H9 (cell line): ENCODE measurements around the gene GPC3. TPM values are rescaled to one million over a fixed set of nuclear protein-coding genes. Genes with fewer than 3 reads are reported as not detected.

Experiments
- DNase-seq: peaks from one replicate; pipeline ENCODE4 v3.0.0-alpha.2; 2017
- H2AFZ ChIP-seq: one replicate; pipeline ENCODE4 v1.6.1; 2013; ENCODE audit warnings: mild to moderate bottlenecking, low read length, control low read depth, moderate library complexity
- H2AK5ac ChIP-seq: 2 replicates; pipeline ENCODE4 v1.6.1; 2013; ENCODE audit warnings: low read length, control low read depth, mixed read lengths; ENCODE audit not compliant: insufficient read length
- H2BK120ac ChIP-seq: one replicate; pipeline ENCODE4 v1.6.1; 2013; ENCODE audit warnings: low read depth, mild to moderate bottlenecking, low read length, control low read depth, inconsistent platforms; ENCODE audit not compliant: poor library complexity, severe bottlenecking
- H2BK12ac ChIP-seq: 2 replicates; pipeline ENCODE4 v1.6.1; 2013; ENCODE audit warnings: low read length, control low read depth, mixed read lengths, low read depth; ENCODE audit not compliant: insufficient read length
- H2BK15ac ChIP-seq: 2 replicates; pipeline ENCODE4 v1.6.1; 2013; ENCODE audit warnings: low read depth, low read length, control low read depth
- H2BK20ac ChIP-seq: one replicate; pipeline ENCODE4 v1.6.1; 2013; ENCODE audit warnings: low read depth, mild to moderate bottlenecking, low read length, control low read depth, inconsistent platforms; ENCODE audit not compliant: poor library complexity, severe bottlenecking
- H2BK5ac ChIP-seq: 2 replicates; pipeline ENCODE4 v1.6.1; 2013; ENCODE audit warnings: low read length, control low read depth, mixed read lengths; ENCODE audit not compliant: insufficient read length
- H3K14ac ChIP-seq: 2 replicates; pipeline ENCODE4 v1.6.1; 2013; ENCODE audit warnings: low read length, control low read depth; ENCODE audit not compliant: insufficient read depth
- H3K18ac ChIP-seq: 2 replicates; pipeline ENCODE4 v1.6.1; 2013; ENCODE audit warnings: low read depth, mild to moderate bottlenecking, mixed read lengths, low read length, control low read depth; ENCODE audit not compliant: insufficient read length
- H3K23ac ChIP-seq: 2 replicates; pipeline ENCODE4 v1.6.1; 2013; ENCODE audit warnings: low read length, control low read depth, mixed read lengths, low read depth; ENCODE audit not compliant: insufficient read length
- H3K23me2 ChIP-seq: 2 replicates; pipeline ENCODE4 v1.6.1; 2013; ENCODE audit warnings: low read depth, mild to moderate bottlenecking, mixed read lengths, low read length, control low read depth; ENCODE audit not compliant: insufficient read length, poor library complexity, severe bottlenecking
- H3K27ac ChIP-seq: 2 replicates; pipeline ENCODE4 v1.5.1; 2013; ENCODE audit warnings: low read length, control low read depth, mixed read lengths, low read depth; ENCODE audit not compliant: insufficient read length
- H3K27me3 ChIP-seq: 2 replicates; pipeline ENCODE4 v1.6.1; 2013; ENCODE audit warnings: low read length, control low read depth, inconsistent platforms; ENCODE audit not compliant: insufficient read depth
- H3K4ac ChIP-seq: 2 replicates; pipeline ENCODE4 v1.6.1; 2013; ENCODE audit warnings: low read depth, mild to moderate bottlenecking, control low read depth, inconsistent platforms, low read length, moderate library complexity
- H3K4me1 ChIP-seq: 2 replicates; pipeline ENCODE4 v1.6.1; 2013; ENCODE audit warnings: low read length, control low read depth, inconsistent platforms; ENCODE audit not compliant: insufficient read depth
- H3K4me2 ChIP-seq: 2 replicates; pipeline ENCODE4 v1.6.1; 2013; ENCODE audit warnings: low read length, control low read depth, mixed read lengths; ENCODE audit not compliant: insufficient read length, insufficient read depth
- H3K56ac ChIP-seq: 2 replicates; pipeline ENCODE4 v1.6.1; 2013; ENCODE audit warnings: low read depth, mild to moderate bottlenecking, mixed read lengths, low read length, control low read depth; ENCODE audit not compliant: insufficient read length
- H3K79me1 ChIP-seq: 2 replicates; pipeline ENCODE4 v1.6.1; 2013; ENCODE audit warnings: low read depth, mild to moderate bottlenecking, moderate library complexity, low read length, control low read depth, inconsistent platforms; ENCODE audit not compliant: insufficient read depth, poor library complexity, severe bottlenecking
- H3K79me2 ChIP-seq: 2 replicates; pipeline ENCODE4 v1.6.1; 2013; ENCODE audit warnings: low read length, control low read depth, inconsistent platforms; ENCODE audit not compliant: insufficient read depth
- H3K9ac ChIP-seq: 2 replicates; pipeline ENCODE4 v1.6.1; 2013; ENCODE audit warnings: low read length, control low read depth, mixed read lengths; ENCODE audit not compliant: insufficient read length; ENCODE audit errors: extremely low read depth
- H3K9me3 ChIP-seq: one replicate; pipeline ENCODE4 v1.6.1; 2013; ENCODE audit warnings: low read depth, low read length, inconsistent platforms; ENCODE audit not compliant: control insufficient read depth
- H3T11ph ChIP-seq: one replicate; pipeline ENCODE4 v1.6.1; 2013; ENCODE audit warnings: mild to moderate bottlenecking, low read length, control low read depth, inconsistent platforms
- H4K20me1 ChIP-seq: one replicate; pipeline ENCODE4 v1.6.1; 2013; ENCODE audit not compliant: control insufficient read depth, insufficient read length, insufficient read depth
- H4K5ac ChIP-seq: 2 replicates; pipeline ENCODE4 v1.6.1; 2013; ENCODE audit warnings: low read depth, mild to moderate bottlenecking, mixed read lengths, low read length, control low read depth; ENCODE audit not compliant: insufficient read length
- H4K8ac ChIP-seq: replicated peaks from 2 replicates; pipeline ENCODE4 v1.6.1; 2013; ENCODE audit warnings: low read length, control low read depth, mixed read lengths, low read depth; ENCODE audit not compliant: insufficient read length
- H4K91ac ChIP-seq: 2 replicates; pipeline ENCODE4 v1.6.1; 2013; ENCODE audit warnings: low read depth, mild to moderate bottlenecking, moderate library complexity, mixed read lengths, low read length, control low read depth; ENCODE audit not compliant: insufficient read length
- H3K27ac Mint-ChIP-seq, 3 experiments: 2 replicates in 2 of 3; 3 replicates in 1 of 3; pipeline ENCODE4 v1.8.0; 2020 to 2021; ENCODE audit warnings: mixed read lengths in 3 of 3, mild to moderate bottlenecking in 1 of 3, moderate library complexity in 1 of 3
- H3K27me3 Mint-ChIP-seq: 2 replicates; pipeline ENCODE4 v1.8.0; 2021; ENCODE audit warnings: low read depth, mild to moderate bottlenecking, moderate library complexity, mixed read lengths
- H3K36me3 Mint-ChIP-seq, 3 experiments: 2 replicates in 2 of 3; 3 replicates in 1 of 3; pipeline ENCODE4 v1.8.0; 2020 to 2021; ENCODE audit warnings: low read depth in 3 of 3, mixed read lengths in 3 of 3; ENCODE audit not compliant: insufficient read depth in 1 of 3
- H3K4me1 Mint-ChIP-seq, 2 experiments: 2 replicates each; pipeline ENCODE4 v1.8.0; 2020; ENCODE audit warnings: mixed read lengths in 2 of 2
- H3K4me3 Mint-ChIP-seq, 2 experiments: 2 replicates in 1 of 2; 3 replicates in 1 of 2; pipeline ENCODE4 v1.8.0; 2020 to 2021; ENCODE audit warnings: mild to moderate bottlenecking in 2 of 2, mixed read lengths in 2 of 2, moderate library complexity in 1 of 2
- H3K9me3 Mint-ChIP-seq, 2 experiments: 2 replicates in 1 of 2; 3 replicates in 1 of 2; pipeline ENCODE4 v1.8.0; 2020; ENCODE audit warnings: mild to moderate bottlenecking in 2 of 2, mixed read lengths in 2 of 2, moderate library complexity in 1 of 2
- CTCF ChIP-seq: fragments of 200-600 bp; sonication (generic); conservative IDR thresholded peaks from 3 replicates; pipeline ENCODE4 v1.8.0; 2021; ENCODE audit warnings: antibody characterized with exemption, mild to moderate bottlenecking
- WGBS: extraction: QIAGEN DNeasy Blood & Tissue Kit; methylation state at CpG from one replicate; pipeline ENCODE4 v1.1.7; 2013; ENCODE audit warnings: missing lambda C conversion rate, low lambda C conversion rate, mixed read lengths; ENCODE audit not compliant: insufficient read length; ENCODE audit errors: extremely low coverage; 5-methylcytosine and 5-hydroxymethylcytosine counted together
- total RNA-seq: library from RNA; stranded (reverse); gene quantifications from 2 replicates; pipeline ENCODE4 v1.2.1, GENCODE V29; 2021

Gene GPC3
- total RNA-seq, 1 experiment from 2014 or later: 108 TPM

DNA sequence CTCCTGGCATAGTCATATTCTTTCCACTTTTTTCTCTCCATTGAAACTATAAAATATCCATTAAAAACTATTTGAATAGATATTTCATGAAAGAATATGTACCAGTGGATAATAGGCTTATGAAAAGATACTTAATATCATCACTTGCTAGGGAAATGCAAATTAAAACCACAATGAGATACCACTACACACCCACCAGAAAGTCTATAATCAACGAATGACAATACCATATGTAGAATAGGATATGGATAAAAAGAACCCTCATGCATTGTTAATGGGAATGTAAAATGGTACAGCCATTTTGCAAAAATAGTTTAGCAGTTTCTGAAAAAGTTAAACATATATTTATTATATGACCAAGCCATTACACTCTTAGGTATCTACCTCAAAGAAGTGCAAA is 351.4 kb downstream of the GPC3 start:
- H3K4ac ChIP-seq: no peak overlapping the region
- no peak overlapping the region for H4K91ac ChIP-seq
- H3K27ac Mint-ChIP-seq: no peak overlapping the region
- no peak overlapping the region for H2BK5ac ChIP-seq
- H3K27ac ChIP-seq: no peak overlapping the region
- H4K5ac ChIP-seq: no peak overlapping the region
- no peaks in the 10 kb centered on the region for H4K20me1 ChIP-seq
- H3K4me1 ChIP-seq: peaks cover 4% of the 10 kb centered on the region; the same call in 1 of the 2 replicates
- no peak overlapping the region for H2BK15ac ChIP-seq
- H3K27me3 Mint-ChIP-seq: no peaks in the 10 kb centered on the region; the same call in 1 of the 2 replicates
- H2BK120ac ChIP-seq: no peak overlapping the region
- no peak overlapping the region for H2AK5ac ChIP-seq
- H3K9me3 ChIP-seq: no peaks in the 10 kb centered on the region
- no peak overlapping the region for H3K14ac ChIP-seq
- H3K9ac ChIP-seq: no peak overlapping the region
- no peaks in the 10 kb centered on the region for H3K27me3 ChIP-seq
- no peaks in the 10 kb centered on the region for H3K79me1 ChIP-seq
- H2BK20ac ChIP-seq: no peak overlapping the region
- H3K4me2 ChIP-seq: no peak overlapping the region
- H3K56ac ChIP-seq: no peak overlapping the region
- H2BK12ac ChIP-seq: no peak overlapping the region
- no peak for TF ChIP-seq CTCF
- no peak overlapping the region for H3K23ac ChIP-seq
- no CpG with 5 or more reads among the region's 1 CpG for WGBS
- no peak overlapping the region for H3K4me3 Mint-ChIP-seq
- DNase-seq: no peak
- no peak overlapping the region for H3K18ac ChIP-seq
- no peak overlapping the region for H4K8ac ChIP-seq
- no peak overlapping the region for H3T11ph ChIP-seq
- no peaks in the 10 kb centered on the region for H3K9me3 Mint-ChIP-seq
- H2AFZ ChIP-seq: no peak overlapping the region
- peaks cover 0 to 3% (median under 1%) of the 10 kb centered on the region in 3 experiments; a peak in 3 of 7 replicates for H3K36me3 Mint-ChIP-seq
- H3K23me2 ChIP-seq: no peaks in the 10 kb centered on the region
- 0 out of 2 replicates have a peak, but pooled peaks cover 2% of the 10 kb centered on the region for H3K79me2 ChIP-seq
- H3K4me1 Mint-ChIP-seq: peaks cover 41 to 42% of the 10 kb centered on the region in 2 experiments
